ENCODE results near the gene DYNLT5. TPM values are rescaled to one million over a fixed set of nuclear protein-coding genes. Genes with fewer than 3 reads are reported as not detected.

Gene DYNLT5
- polyA plus RNA-seq, 1 of the 3 experiments (the other 2 are of a cell fraction): not detected

- Histone ChIP-seq H3K9ac (no peak overlapping the region), H3K9me2 (no peaks in the 10 kb centered on the region)
- POLR2A ChIA-PET: no interaction called here
Measured at GRCh38 chr1:66770240-66770639, 18.0 kb downstream of the DYNLT5 start.

DNA sequence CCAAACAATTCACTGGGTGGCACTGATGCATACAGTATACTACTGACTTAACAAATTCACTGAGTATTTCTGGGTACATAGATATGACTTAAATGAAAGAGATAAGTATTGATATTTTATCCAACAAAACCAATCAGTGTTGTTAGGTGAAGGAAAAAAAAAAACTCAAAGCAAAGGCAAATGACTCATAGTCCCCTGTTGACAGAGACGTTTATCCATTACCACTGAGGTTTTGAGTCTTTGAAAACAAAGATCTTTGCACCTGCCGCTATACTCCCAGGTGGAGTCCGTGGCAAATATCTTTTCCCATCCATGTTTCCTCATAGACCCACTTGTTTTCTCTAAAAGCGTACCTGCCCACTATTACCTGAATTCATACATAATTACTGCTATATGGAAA lies 18.4 kb downstream of the DYNLT5 start:
- H4K20me1 ChIP-seq (ENCODE audit: insufficient read depth): no peaks in the 10 kb centered on the region
- POLR2A ChIA-PET: no interaction called here
- TF ChIP-seq REST (IDR thresholded peaks at IDR 0.05; ENCODE audit: low read depth, low read length) (no peak), SIN3A (IDR thresholded peaks at IDR 0.05; ENCODE audit: borderline replicate concordance, low read depth, low read length) (no peak), EP300 (IDR thresholded peaks at IDR 0.05; ENCODE audit: borderline replicate concordance in 1 of 2, low read depth in 1 of 2, low read length in 1 of 2) (no peak), USF1 (IDR thresholded peaks at IDR 0.05; ENCODE audit: borderline replicate concordance, low read depth) (no peak), MXI1 (IDR thresholded peaks at IDR 0.05; ENCODE audit: low read depth, low read length) (no peak), CHD2 (IDR thresholded peaks at IDR 0.05; ENCODE audit: low read length, partially characterized antibody) (no peak), GABPA (IDR thresholded peaks at IDR 0.05; ENCODE audit: low read depth) (no peak), JUND (IDR thresholded peaks at IDR 0.05) (no peak), RCOR1 (IDR thresholded peaks at IDR 0.05; ENCODE audit: low read length) (no peak), MEF2A (IDR thresholded peaks at IDR 0.05; ENCODE audit: borderline replicate concordance, low read depth) (no peak), RFX5 (IDR thresholded peaks at IDR 0.05; ENCODE audit: low read length) (no peak), FOXJ3 (CRISPR knock-in tag; IDR thresholded peaks at IDR 0.05) (no peak), GATA2 (CRISPR knock-in tag; IDR thresholded peaks at IDR 0.05) (no peak), TEAD4 (IDR thresholded peaks at IDR 0.05; ENCODE audit: borderline replicate concordance, insufficient read depth) (no peak), NRF1 (IDR thresholded peaks at IDR 0.05; ENCODE audit: low read depth, low read length) (no peak), TAF1 (IDR thresholded peaks at IDR 0.05; ENCODE audit: borderline replicate concordance, low read depth, low read length) (no peak), FOXM1 (IDR thresholded peaks at IDR 0.05; ENCODE audit: low read depth) (no peak), ZBTB33 (IDR thresholded peaks at IDR 0.05; ENCODE audit: borderline replicate concordance, low read depth) (no peak)
- TF ChIP-seq, protein P1, sequence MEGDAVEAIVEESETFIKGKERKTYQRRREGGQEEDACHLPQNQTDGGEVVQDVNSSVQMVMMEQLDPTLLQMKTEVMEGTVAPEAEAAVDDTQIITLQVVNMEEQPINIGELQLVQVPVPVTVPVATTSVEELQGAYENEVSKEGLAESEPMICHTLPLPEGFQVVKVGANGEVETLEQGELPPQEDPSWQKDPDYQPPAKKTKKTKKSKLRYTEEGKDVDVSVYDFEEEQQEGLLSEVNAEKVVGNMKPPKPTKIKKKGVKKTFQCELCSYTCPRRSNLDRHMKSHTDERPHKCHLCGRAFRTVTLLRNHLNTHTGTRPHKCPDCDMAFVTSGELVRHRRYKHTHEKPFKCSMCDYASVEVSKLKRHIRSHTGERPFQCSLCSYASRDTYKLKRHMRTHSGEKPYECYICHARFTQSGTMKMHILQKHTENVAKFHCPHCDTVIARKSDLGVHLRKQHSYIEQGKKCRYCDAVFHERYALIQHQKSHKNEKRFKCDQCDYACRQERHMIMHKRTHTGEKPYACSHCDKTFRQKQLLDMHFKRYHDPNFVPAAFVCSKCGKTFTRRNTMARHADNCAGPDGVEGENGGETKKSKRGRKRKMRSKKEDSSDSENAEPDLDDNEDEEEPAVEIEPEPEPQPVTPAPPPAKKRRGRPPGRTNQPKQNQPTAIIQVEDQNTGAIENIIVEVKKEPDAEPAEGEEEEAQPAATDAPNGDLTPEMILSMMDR (IDR thresholded peaks at IDR 0.05): no peak
- H3K27ac ChIP-seq (ENCODE audit: low read depth in 2 of 2, low read length in 1 of 2): no peak overlapping the region
- H3K9me2 ChIP-seq: no peaks in the 10 kb centered on the region
- 69% methylated on average over 4 of the region's 4 CpGs for WGBS (ENCODE audit: low lambda C conversion rate)
- no peaks in the 10 kb centered on the region for H3F3A ChIP-seq (replicated peaks; ENCODE audit: insufficient read depth)
- DNase-seq: no peak
- no peak overlapping the region for H3K4me3 ChIP-seq (ENCODE audit: low read depth in 2 of 2, low read length in 1 of 2)
- H3K4me1 ChIP-seq (ENCODE audit: control insufficient read depth in 1 of 2, insufficient read depth in 2 of 2, low read depth in 1 of 2, low read length in 1 of 2): no peaks in the 10 kb centered on the region; a peak in 1 of 4 replicates
- H3K9ac ChIP-seq: no peak overlapping the region
- no peak overlapping the region for H3K4me2 ChIP-seq
- H3K9me3 ChIP-seq: no peaks in the 10 kb centered on the region
- H3K36me3 ChIP-seq (replicated peaks in 1 of 2; ENCODE audit: control insufficient read depth in 1 of 2, insufficient read depth in 2 of 2, low read length in 1 of 2): no peaks in the 10 kb centered on the region
- CTCF ChIA-PET: no interaction called here
- no peaks in the 10 kb centered on the region for H3K79me2 ChIP-seq (ENCODE audit: insufficient read depth)
- no peak overlapping the region for H2AFZ ChIP-seq (ENCODE audit: low read depth)
- no peaks in the 10 kb centered on the region for H3K27me3 ChIP-seq (ENCODE audit: insufficient read depth)

More at GRCh38 chr1:66770240-66770639, 18.0 kb downstream of the DYNLT5 start:
- CTCF ChIA-PET: interaction anchor here (0.9 to 1.2 kb wide), 2 partner anchors 160 to 379 kb away, joined by 3 to 5 read pairs; no protein-coding TSS in a partner anchor
- no peaks in the 10 kb centered on the region for H3K79me2 ChIP-seq (ENCODE audit: insufficient read depth)
- H3K27ac ChIP-seq (ENCODE audit: low read depth in 2 of 2, low read length in 1 of 2): no peak overlapping the region
- H3K4me3 ChIP-seq (ENCODE audit: low read depth in 2 of 2, low read length in 1 of 2): no peak overlapping the region
- no peaks in the 10 kb centered on the region for H3F3A ChIP-seq (replicated peaks; ENCODE audit: insufficient read depth)
- no peak for TF ChIP-seq MXI1 (IDR thresholded peaks at IDR 0.05; ENCODE audit: low read depth, low read length)
- TF ChIP-seq EZH2phosphoT487 (IDR thresholded peaks at IDR 0.05; ENCODE audit: borderline replicate concordance, low read depth): no peak
- no peak for DNase-seq
- H2AFZ ChIP-seq (ENCODE audit: low read depth): no peak overlapping the region
- H3K4me2 ChIP-seq: no peak overlapping the region
- H3K27me3 ChIP-seq (ENCODE audit: insufficient read depth): no peaks in the 10 kb centered on the region
- no peaks in the 10 kb centered on the region for H4K20me1 ChIP-seq (ENCODE audit: insufficient read depth)
- WGBS (ENCODE audit: low lambda C conversion rate): 98% methylated on average over 2 of the region's 2 CpGs
- no peaks in the 10 kb centered on the region; a peak in 1 of 4 replicates for H3K4me1 ChIP-seq (ENCODE audit: control insufficient read depth in 1 of 2, insufficient read depth in 2 of 2, low read depth in 1 of 2, low read length in 1 of 2)
- no peaks in the 10 kb centered on the region for H3K36me3 ChIP-seq (replicated peaks in 1 of 2; ENCODE audit: control insufficient read depth in 1 of 2, insufficient read depth in 2 of 2, low read length in 1 of 2)
- no peaks in the 10 kb centered on the region for H3K9me3 ChIP-seq
